ENCODE results near the gene SEMG1.

GRCh38 chr20:45179166-45179565 lies 27.7 kb upstream of the SEMG1 start:
- no peak for TF ChIP-seq CTCF (IDR thresholded peaks at IDR 0.05)
- TF ChIP-seq TCF7L2 (IDR thresholded peaks at IDR 0.05; ENCODE audit: low read depth, low read length), result no peak
